GM21528 (cell line): ENCODE data around the gene CNIH3.

Source experiments
- ATAC-seq: cut with Tn5 transposase; IDR thresholded peaks from one replicate; pipeline ENCODE4 v1.9.1; 2021; ENCODE audit warnings: mild to moderate bottlenecking, moderate library complexity; ENCODE audit not compliant: unreplicated experiment, low FRiP score

Gene CNIH3

DNA sequence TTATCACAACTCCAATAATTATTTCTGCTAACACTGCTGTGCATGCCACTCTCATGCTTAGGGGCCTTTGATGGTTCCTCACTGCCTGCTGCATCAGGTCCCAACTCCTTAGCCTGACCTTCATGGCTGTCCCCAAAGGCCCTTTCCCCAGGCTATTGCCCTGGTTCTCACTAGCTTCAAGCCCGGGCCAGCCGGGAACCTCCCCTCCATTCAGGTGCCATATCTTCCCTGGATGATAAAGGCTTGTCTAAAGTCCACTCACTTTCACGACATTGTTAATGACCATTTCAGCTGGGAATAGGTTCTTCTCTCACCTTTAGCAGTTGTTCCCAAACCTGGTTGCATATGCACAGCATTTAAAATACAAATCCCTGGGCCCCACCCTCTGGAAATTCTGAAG lies 95.8 kb downstream of the CNIH3 start:
- ATAC-seq = no peak

DNA sequence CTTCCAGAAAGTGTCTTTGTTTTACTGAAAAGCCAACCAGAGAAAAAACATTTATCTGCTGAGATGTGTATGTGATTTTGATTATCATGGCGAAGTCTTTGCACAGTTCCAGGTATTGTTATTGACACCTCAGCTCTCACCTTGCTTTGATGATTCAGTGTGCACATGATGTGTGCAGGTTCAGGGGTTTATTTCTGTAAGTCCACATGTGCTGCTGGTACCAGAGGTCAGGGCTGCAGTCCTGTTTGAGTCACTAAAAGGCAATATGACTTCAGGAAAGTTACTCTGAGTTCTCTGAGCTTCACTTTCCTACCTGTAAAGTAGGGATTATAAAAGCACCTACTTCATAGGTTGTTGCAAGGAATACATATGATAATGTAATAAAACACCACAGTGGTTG lies 97.1 kb downstream of the CNIH3 start:
- no peak for ATAC-seq

GRCh38 chr1:224714553-224714952 lies 98.4 kb downstream of the CNIH3 start:
- no peak for ATAC-seq

DNA sequence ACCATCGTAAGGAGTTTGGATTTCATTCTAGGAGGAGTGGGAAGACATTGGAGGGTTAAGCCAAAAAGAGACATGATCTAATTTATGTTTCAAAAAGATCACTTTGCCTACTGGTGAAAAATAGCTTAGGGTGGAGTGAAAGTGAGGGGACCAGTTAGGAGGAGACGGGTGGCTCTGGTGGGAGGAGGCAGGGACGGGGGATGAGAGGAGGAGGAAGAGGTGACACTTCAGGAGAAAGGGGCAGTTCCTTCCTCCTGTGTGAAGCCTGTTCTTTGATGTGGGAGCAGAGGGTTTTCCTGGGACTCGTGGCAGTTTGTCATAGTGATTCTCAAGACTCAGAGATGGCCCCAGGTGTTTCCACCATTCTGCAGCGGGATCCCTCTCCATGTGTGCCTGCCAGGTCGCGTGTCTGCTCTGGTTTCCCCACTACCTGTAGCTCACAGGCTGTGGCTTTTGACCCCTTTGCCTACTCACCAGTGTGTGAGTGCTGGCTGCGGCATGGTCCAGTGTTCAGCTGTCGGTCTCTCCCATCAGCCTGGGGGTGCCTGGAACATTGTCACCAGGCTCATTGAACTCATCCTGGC lies 102.4 kb downstream of the CNIH3 start:
- no peak for ATAC-seq

- no peak for ATAC-seq
These were observed 103.6 kb downstream of the CNIH3 start for GRCh38 chr1:224719716-224720115.

DNA sequence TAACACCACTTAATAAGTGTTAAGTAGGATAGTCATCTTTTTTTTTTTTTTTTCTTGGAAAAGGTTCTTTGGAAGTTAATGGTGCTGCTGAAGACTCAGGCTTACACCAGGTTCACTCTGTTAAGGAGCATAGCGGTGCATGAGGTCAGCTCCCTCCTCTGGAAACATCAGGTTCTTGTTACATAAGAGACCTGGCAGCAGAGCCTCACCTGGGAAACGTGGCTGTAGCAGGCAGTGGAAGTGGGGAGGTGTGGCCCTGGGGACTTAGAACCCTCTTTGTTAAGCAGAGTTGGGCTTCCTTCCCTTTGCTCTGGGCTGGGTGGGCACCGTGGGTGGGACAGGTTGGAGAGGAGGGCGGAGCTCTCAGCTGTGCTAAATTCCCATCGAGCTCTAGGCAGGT lies 104.1 kb downstream of the CNIH3 start:
- ATAC-seq = no peak

- ATAC-seq = no peak
These were observed 104.9 kb downstream of the CNIH3 start for GRCh38 chr1:224721000-224721399.

DNA sequence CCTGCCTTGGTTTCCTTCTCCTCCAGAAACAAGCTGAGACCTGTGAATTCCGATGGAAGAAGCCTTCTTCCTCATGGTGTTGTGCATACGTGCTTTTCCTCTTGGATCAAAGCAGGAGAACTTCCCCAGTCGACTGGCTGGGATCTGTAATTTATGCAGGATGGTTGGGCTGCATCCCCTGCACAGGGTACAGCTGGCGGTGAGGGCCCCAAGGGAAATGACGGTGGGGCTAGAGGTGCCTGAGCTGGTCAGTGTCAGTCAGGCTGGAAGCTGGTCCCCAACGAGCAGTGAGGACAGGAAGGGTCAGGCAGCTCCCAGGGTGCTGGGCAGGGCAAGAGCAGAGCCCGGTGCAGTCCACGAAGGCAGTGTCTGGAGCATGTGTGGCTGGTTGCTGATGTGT lies 106.7 kb downstream of the CNIH3 start:
- ATAC-seq = no peak

GRCh38 chr1:224724566-224724965 lies 108.4 kb downstream of the CNIH3 start:
- ATAC-seq = no peak

GRCh38 chr1:224726441-224727182 lies 110.5 kb downstream of the CNIH3 start:
- ATAC-seq = no peak

- ATAC-seq = no peak
These were observed 111.5 kb downstream of the CNIH3 start for GRCh38 chr1:224727351-224728289.

GRCh38 chr1:224730540-224730939 lies 114.4 kb downstream of the CNIH3 start:
- no peak for ATAC-seq

DNA sequence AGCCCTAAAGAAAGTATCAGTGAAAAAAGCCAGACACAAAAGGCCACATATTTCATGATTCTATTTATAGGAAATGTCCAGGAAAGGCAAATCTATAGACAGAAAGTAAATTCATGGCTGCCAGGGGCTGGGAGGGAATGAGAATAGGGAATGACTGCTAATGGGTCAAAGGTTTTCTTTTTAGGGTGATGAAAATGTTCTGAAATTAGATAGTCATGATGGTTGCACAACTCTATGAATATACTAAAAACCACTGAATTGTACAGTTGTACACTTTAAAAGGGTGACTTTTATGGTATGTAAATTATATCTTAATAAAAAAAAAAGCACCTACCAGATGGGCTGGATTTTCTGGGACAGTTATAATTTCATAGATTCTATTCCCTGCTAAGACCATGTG lies 114.8 kb downstream of the CNIH3 start:
- no peak for ATAC-seq

- ATAC-seq = no peak
These were observed 115.5 kb downstream of the CNIH3 start for GRCh38 chr1:224731633-224732032.

DNA sequence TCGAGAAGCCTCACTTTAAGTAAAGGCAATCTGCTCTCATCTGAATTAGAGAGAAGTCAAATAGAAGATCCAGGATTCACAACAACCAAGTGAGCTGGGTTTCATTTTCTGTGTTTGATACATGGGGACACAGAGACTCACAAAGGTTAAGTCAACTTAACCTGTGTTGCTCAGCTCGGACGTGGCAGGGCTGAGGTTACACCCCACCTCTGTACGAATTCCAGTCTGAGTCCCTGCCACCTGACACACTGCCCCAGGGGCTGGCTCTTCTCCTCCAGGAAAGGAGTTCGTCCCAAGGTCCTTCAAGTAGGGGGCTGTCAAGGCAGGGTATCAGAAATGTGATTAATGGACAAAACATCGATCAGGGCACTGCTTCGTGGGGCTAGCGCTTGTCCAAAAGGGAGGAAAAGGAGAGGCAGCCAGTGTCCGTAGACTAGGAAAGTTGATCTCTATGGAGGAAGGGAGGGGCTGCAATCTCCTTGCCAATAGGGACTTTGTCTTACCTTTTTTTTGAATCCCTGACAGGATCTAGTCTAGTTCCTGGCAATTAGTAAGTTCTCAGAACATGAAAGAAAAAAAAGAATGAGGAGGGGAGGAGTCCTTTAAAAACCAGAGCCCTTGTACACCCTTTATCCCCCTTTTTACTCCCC lies 116.4 kb downstream of the CNIH3 start:
- ATAC-seq = no peak

DNA sequence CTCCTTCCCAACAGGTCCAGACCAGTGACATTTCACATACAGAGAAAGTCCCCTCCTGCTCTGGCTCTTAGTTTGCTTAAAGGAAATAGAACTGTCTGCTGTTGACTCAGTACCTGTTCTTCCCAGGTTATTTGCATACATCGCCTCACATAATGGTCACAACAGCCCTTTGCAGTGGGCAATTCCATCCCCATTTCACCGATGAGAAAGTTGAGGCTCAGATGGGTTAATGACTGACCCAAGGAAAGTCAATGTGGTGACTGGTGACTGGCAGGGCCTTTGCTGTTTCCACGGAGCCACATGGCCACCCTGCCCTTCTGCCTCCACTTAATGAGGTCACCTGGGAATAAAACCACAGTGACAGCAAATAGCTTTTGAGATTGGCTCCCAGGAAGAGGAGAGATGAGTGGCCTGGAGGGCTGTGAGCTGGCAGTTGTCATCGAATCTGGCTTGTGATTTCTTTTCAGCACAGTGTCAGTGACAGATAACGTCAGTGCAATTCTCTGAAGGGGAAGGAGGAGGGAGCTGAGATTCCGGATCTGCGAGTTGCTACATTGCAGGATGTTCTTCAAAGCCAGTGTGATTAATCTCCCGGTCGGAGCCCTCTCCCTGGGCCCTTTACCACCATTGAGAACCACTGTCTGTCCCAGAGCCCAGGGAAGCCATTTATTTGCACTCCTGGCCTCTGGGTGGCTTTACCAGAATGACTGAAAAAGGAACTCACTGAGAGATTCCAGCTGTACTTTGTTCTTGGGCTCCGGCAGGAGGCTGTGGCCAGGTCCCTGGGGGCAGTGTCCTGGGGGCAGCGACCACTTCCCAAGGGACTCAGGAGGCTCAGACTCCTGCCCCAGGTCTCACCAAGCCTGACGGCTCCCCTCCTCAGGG lies 117.2 kb downstream of the CNIH3 start:
- ATAC-seq = peak; percentile 76

GRCh38 chr1:224734261-224734935 lies 118.3 kb downstream of the CNIH3 start:
- ATAC-seq = no peak

DNA sequence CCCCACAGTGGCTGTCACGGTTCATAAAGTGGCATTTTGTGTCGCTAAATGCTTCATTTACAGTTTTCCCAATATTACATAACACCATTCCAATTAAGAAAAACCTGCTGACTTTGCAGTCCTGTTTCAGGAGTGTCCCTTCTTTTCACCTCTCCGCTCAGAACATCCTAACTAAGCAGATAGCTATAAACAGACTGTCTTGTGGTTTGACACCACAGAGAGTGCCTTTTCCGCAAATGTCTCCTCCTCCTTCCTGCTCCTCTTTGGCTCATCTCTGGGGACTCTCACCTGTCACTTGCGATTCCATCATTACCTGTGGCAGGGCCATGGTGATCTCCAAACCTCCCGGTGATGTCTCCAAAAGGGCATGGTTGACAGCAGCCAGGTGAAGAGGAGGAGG lies 119.0 kb downstream of the CNIH3 start:
- ATAC-seq = no peak

GRCh38 chr1:224736619-224737352 lies 120.7 kb downstream of the CNIH3 start:
- no peak for ATAC-seq
